Thoracic aorta (tissue), 2 donors: ENCODE results near the gene FASN. TPM values are rescaled to one million over a fixed set of nuclear protein-coding genes. Genes with fewer than 3 reads are reported as not detected.

Experiments used
- ATAC-seq: fragments of 150-250 bp; one replicate; pipeline ENCODE4 v1.8.0; 2017; ENCODE audit warnings: low read depth; ENCODE audit not compliant: insufficient number of reproducible peaks, low FRiP score
- DNase-seq: peaks from one replicate; pipeline ENCODE4 v3.0.0-alpha.2; 2020; ENCODE audit warnings: low spot score
- H3K27ac ChIP-seq, 2 donors: fragments of 200-600 bp; sonication (generic); 1 replicate in 1 of 2; 2 replicates in 1 of 2; pipeline ENCODE4 v1.5.1; 2016; ENCODE audit warnings: mild to moderate bottlenecking in 2 of 2, moderate library complexity in 2 of 2
- H3K27me3 ChIP-seq: fragments of 200-600 bp; sonication (generic); replicated peaks from 2 replicates; pipeline ENCODE4 v1.6.0; 2016; ENCODE audit warnings: mild to moderate bottlenecking; ENCODE audit not compliant: insufficient read depth
- H3K36me3 ChIP-seq: fragments of 200-600 bp; sonication (generic); one replicate; pipeline ENCODE4 v1.5.1; 2016
- H3K4me1 ChIP-seq, 2 donors: fragments of 200-600 bp; sonication (generic); 1 replicate in 1 of 2; 2 replicates in 1 of 2; pipeline versions ENCODE4 v1.5.1 to v1.6.0; 2016; ENCODE audit warnings: low read depth in 2 of 2, mild to moderate bottlenecking in 1 of 2; ENCODE audit not compliant: control insufficient read depth in 1 of 2
- H3K4me3 ChIP-seq: fragments of 200-600 bp; sonication (generic); 2 replicates; pipeline ENCODE4 v1.5.1; 2016; ENCODE audit warnings: mild to moderate bottlenecking
- H3K9me3 ChIP-seq: fragments of 200-600 bp; sonication (generic); 2 replicates; pipeline ENCODE4 v1.5.1; 2016
- total RNA-seq, 2 donors: library from RNA; depleted of rRNA; stranded (reverse); fragments of >200 nt; gene quantifications; one replicate each; pipeline versions ENCODE4 v1.1.0 to v1.2.3, GENCODE V29; 2016
- TF ChIP-seq, protein P1 (sequence below): fragments of 200-600 bp; sonication (generic); IDR thresholded peaks from one replicate; pipeline ENCODE4 v1.5.1; 2019; ENCODE audit warnings: antibody characterized with exemption

The FASN gene
- total RNA-seq, 2 donors from 2014 or later, result 49.6 to 50.9 TPM

DNA sequence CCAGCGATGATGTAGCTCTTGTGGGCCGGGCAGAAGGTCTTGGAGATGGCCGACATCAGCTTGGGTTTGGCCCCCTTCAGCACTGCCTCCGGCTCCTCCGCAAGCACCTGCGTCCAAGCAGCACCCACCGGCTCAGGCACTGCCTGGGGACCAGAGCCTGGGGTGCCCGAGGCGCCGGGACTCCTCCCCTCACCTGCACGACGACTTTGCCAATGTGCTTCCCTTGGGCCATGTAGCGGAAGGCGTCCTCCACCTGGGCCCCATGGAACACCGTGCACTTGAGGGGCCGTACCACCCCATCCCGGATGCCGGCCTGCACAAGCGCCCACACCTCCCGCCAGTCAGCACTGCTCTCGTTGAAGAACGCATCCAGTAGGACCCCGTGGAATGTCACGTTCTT is 15.0 kb downstream of the FASN start:
- no peak for DNase-seq
- Histone ChIP-seq H3K27ac (no peak overlapping the region), H3K36me3 (peaks cover 75% of the 10 kb centered on the region), H3K4me3 (no peak overlapping the region), H3K27me3 (no peaks in the 10 kb centered on the region), H3K4me1 (no peaks in the 10 kb centered on the region), H3K9me3 (no peaks in the 10 kb centered on the region)
- TF ChIP-seq, protein P1, sequence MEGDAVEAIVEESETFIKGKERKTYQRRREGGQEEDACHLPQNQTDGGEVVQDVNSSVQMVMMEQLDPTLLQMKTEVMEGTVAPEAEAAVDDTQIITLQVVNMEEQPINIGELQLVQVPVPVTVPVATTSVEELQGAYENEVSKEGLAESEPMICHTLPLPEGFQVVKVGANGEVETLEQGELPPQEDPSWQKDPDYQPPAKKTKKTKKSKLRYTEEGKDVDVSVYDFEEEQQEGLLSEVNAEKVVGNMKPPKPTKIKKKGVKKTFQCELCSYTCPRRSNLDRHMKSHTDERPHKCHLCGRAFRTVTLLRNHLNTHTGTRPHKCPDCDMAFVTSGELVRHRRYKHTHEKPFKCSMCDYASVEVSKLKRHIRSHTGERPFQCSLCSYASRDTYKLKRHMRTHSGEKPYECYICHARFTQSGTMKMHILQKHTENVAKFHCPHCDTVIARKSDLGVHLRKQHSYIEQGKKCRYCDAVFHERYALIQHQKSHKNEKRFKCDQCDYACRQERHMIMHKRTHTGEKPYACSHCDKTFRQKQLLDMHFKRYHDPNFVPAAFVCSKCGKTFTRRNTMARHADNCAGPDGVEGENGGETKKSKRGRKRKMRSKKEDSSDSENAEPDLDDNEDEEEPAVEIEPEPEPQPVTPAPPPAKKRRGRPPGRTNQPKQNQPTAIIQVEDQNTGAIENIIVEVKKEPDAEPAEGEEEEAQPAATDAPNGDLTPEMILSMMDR, result no peak
- no peak for ATAC-seq

DNA sequence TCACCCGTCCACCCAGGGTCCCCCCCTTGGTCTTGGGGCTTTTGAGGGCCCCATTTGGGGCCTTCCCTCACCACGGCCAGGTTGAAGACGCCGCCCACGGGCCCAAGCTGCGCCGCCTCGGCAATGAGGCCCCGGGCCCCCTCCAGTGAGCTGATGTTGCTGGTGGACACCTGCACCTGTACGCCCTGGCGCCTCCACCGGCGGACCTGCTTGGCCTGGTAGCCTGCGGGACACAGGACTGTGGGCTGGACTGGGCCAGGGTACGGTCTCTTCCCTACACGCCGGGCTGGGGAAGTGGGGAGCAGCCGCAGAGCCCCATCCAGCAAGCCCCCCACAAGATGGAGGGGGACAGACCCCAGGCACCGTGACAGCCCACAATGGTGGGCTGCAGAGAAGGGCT is 15.6 kb downstream of the FASN start:
- Histone ChIP-seq H3K4me1 (no peaks in the 10 kb centered on the region), H3K36me3 (peaks cover 69% of the 10 kb centered on the region), H3K27me3 (no peaks in the 10 kb centered on the region), H3K27ac (no peak overlapping the region), H3K4me3 (no peak overlapping the region), H3K9me3 (no peaks in the 10 kb centered on the region)
- no peak for ATAC-seq
- TF ChIP-seq, protein P1, result no peak
- DNase-seq, result no peak

DNA sequence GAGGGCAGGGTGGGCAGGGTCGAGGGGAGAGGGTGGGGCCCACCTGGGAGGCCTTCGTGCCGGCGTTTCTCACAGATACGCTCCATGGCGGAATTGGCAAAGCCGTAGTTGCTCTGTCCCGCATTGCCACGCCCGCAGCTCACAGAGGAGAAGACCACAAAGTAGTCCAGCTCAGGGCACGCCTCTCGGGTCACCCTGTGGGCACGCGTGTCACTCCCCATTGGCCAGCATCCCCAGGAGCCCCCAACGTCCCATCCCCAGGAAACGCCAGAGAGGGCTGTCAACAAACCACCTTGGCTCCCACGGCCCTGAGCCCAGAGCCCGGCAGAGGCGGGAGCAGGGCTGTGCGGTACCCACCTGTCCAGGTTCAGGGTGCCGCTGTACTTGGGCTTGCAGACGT is 16.1 kb downstream of the FASN start:
- Histone ChIP-seq H3K4me3 (no peak overlapping the region), H3K4me1 (no peaks in the 10 kb centered on the region), H3K36me3 (peaks cover 66% of the 10 kb centered on the region), H3K9me3 (no peaks in the 10 kb centered on the region), H3K27ac (no peak overlapping the region), H3K27me3 (no peaks in the 10 kb centered on the region)
- no peak for ATAC-seq
- TF ChIP-seq, protein P1, result no peak
- no peak for DNase-seq

DNA sequence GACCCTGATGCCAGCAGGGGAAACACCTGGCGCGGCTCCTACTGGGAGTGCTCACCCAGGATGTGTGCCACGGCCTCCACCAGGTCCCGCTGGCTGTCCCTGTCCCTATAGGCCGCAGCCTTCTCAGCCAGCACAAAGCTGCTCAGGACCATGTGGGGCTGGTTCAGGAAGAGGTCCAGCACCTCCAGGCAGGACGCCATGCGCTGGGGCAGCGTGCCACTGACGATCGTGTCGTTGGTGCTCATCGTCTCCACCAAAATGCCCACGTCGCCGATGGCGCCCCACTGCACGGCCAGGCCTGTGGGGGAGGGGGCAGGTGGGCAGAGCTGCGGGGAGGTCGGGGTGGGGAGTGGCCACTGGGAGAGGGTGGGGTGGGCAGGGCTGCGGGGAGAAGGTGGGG is 16.5 kb downstream of the FASN start:
- no peak overlapping the region for H3K27ac ChIP-seq
- no peaks in the 10 kb centered on the region for H3K27me3 ChIP-seq
- no peak for ATAC-seq
- no peaks in the 10 kb centered on the region for H3K4me1 ChIP-seq
- no peaks in the 10 kb centered on the region for H3K9me3 ChIP-seq
- no peak overlapping the region for H3K4me3 ChIP-seq
- DNase-seq, result no peak
- H3K36me3 ChIP-seq, result peaks cover 62% of the 10 kb centered on the region
- TF ChIP-seq, protein P1, result no peak

DNA sequence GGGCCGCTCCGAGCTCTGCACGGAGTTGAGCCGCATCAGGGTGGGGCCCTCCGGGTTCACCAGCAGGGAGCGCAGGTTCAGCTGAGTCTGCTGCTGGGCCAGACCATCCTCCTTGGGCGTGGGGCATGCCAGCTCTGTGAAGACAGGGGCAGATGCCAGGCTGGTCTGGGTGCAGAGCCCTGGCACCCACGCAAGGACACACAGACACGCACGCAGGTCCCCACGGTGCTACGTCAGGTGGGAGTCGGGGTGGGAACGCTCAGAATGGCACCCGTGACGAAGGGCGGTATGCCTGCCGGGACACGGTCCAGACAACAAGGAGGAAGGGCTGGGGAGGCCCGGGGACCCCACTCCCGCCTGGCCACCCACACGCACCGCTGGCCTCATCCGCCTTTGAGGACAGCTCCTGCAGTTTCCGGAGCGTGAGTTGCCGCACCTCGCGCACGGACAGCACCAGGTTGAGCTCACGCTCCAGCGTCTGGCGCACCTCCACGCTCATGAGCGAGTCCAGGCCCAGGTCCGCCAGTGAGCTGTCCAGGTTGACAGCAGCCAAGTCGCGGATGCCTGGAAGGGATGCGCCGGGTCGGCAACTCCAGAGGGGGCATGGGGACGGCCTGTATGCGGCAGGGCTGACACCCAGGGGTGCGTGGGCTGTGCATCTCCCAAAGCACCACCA is 17.1 kb downstream of the FASN start:
- H3K27me3 ChIP-seq, result no peaks in the 10 kb centered on the region
- H3K9me3 ChIP-seq, result no peaks in the 10 kb centered on the region
- peaks cover 55% of the 10 kb centered on the region for H3K36me3 ChIP-seq
- no peaks in the 10 kb centered on the region for H3K4me1 ChIP-seq
- ATAC-seq (no peak), DNase-seq (no peak)
- no peak overlapping the region for H3K27ac ChIP-seq
- TF ChIP-seq, protein P1, result no peak
- no peak overlapping the region for H3K4me3 ChIP-seq
